ENCODE results near the gene MGAT4D. TPM values are rescaled to one million over a fixed set of nuclear protein-coding genes. Genes with fewer than 3 reads are reported as not detected.

Gene MGAT4D
- polyA plus RNA-seq, 1 donor (not counting 4 experiments of a cell fraction or from before 2014, with no cell fraction given) = not detected

- H2AFZ ChIP-seq (ENCODE audit: control insufficient read depth, low read length) = no peak overlapping the region
- H3K9me3 ChIP-seq (ENCODE audit: control insufficient read depth, low read depth, low read length) = no peaks in the 10 kb centered on the region
- dilution Hi-C loops (cut with MboI; ENCODE audit: extremely low pct_ligation_motif_present, low sequenced_read_pairs) = no loop called here
- peaks cover 6% of the 10 kb centered on the region for H3K4me1 ChIP-seq (ENCODE audit: control insufficient read depth, extremely low read depth, insufficient read depth, low read length)
- TF ChIP-seq EZH2 (IDR thresholded peaks at IDR 0.05; ENCODE audit: low read length) (no peak), CTCF (optimal IDR thresholded peaks at IDR 0.05 in 1 of 3, IDR thresholded peaks at IDR 0.05 in 1 of 3, conservative IDR thresholded peaks at IDR 0.05 in 1 of 3; ENCODE audit: extremely low read depth in 1 of 3, insufficient read depth in 2 of 3, low read length in 3 of 3) (no peak)
- DNase-seq (ENCODE audit: low read depth, low spot score) = no peak
- H3K27ac ChIP-seq (ENCODE audit: control insufficient read depth, insufficient read depth, low read length) = no peak overlapping the region
- no peak for FAIRE-seq
- H3K36me3 ChIP-seq (ENCODE audit: control insufficient read depth in 2 of 2, extremely low read depth in 1 of 2, insufficient read depth in 2 of 2, low read length in 2 of 2) = peaks cover 0 to 6% of the 10 kb centered on the region in 2 experiments
- no peaks in the 10 kb centered on the region for H4K20me1 ChIP-seq (ENCODE audit: control insufficient read depth, extremely low read depth, insufficient read depth, low read length)
- no peaks in the 10 kb centered on the region for H3K27me3 ChIP-seq (ENCODE audit: control insufficient read depth, extremely low read depth, insufficient read depth, low read length)
- H3K9me1 ChIP-seq (ENCODE audit: control insufficient read depth, extremely low read depth, insufficient read depth, low read length) = no peaks in the 10 kb centered on the region
- H3K79me2 ChIP-seq (ENCODE audit: control insufficient read depth, insufficient read depth, low read length) = peaks cover 5% of the 10 kb centered on the region
- no peak overlapping the region for H3K9ac ChIP-seq (ENCODE audit: control insufficient read depth, extremely low read depth, insufficient read depth, low read length)
- H3K4me2 ChIP-seq (ENCODE audit: control insufficient read depth, extremely low read depth, insufficient read depth, low read depth, low read length) = no peak overlapping the region
- H3K4me3 ChIP-seq (ENCODE audit: control insufficient read depth in 2 of 3, extremely low read depth in 1 of 3, insufficient read depth in 2 of 3, low read depth in 1 of 3, low read length in 3 of 3) = no peak overlapping the region
Measured at GRCh38 chr4:140529434-140529833, 31.3 kb upstream of the MGAT4D start.

GRCh38 chr4:140523857-140524742, 26.0 kb upstream of the MGAT4D start, which contains the start of gene ELMOD2:
ELMOD2 (plus strand) TSS chr4:140524168; CDS start chr4:140525429, 1,261 bp downstream.
- Histone ChIP-seq H3K36me3 (ENCODE audit: control insufficient read depth in 2 of 2, extremely low read depth in 1 of 2, insufficient read depth in 2 of 2, low read length in 2 of 2) (peaks cover 0 to 6% of the 10 kb centered on the region in 2 experiments), H3K9me1 (ENCODE audit: control insufficient read depth, extremely low read depth, insufficient read depth, low read length) (no peaks in the 10 kb centered on the region), H3K4me2 (ENCODE audit: control insufficient read depth, extremely low read depth, insufficient read depth, low read depth, low read length) (peak within 1 kb of the TSS; percentile 99), H3K79me2 (ENCODE audit: control insufficient read depth, insufficient read depth, low read length) (peaks cover 7% of the 10 kb centered on the region), H3K27ac (ENCODE audit: control insufficient read depth, insufficient read depth, low read length) (peak within 1 kb of the TSS; percentile 79), H3K27me3 (ENCODE audit: control insufficient read depth, extremely low read depth, insufficient read depth, low read length) (no peaks in the 10 kb centered on the region), H3K9me3 (ENCODE audit: control insufficient read depth, low read depth, low read length) (no peaks in the 10 kb centered on the region), H2AFZ (ENCODE audit: control insufficient read depth, low read length) (peak within 1 kb of the TSS; percentile 98), H3K4me1 (ENCODE audit: control insufficient read depth, extremely low read depth, insufficient read depth, low read length) (peaks cover 10% of the 10 kb centered on the region), H3K4me3 (ENCODE audit: control insufficient read depth in 2 of 3, extremely low read depth in 1 of 3, insufficient read depth in 2 of 3, low read depth in 1 of 3, low read length in 3 of 3) (peak within 1 kb of the TSS; percentile 83 to 95 (median 94)), H4K20me1 (ENCODE audit: control insufficient read depth, extremely low read depth, insufficient read depth, low read length) (no peaks in the 10 kb centered on the region), H3K9ac (ENCODE audit: control insufficient read depth, extremely low read depth, insufficient read depth, low read length) (peak within 1 kb of the TSS; percentile 89)
- peak; percentile 88 to 95 (median 90) for TF ChIP-seq CTCF (optimal IDR thresholded peaks at IDR 0.05 in 1 of 3, IDR thresholded peaks at IDR 0.05 in 1 of 3, conservative IDR thresholded peaks at IDR 0.05 in 1 of 3; ENCODE audit: extremely low read depth in 1 of 3, insufficient read depth in 2 of 3, low read length in 3 of 3)
- no peak for TF ChIP-seq EZH2 (IDR thresholded peaks at IDR 0.05; ENCODE audit: low read length)
- dilution Hi-C loops (cut with MboI; ENCODE audit: extremely low pct_ligation_motif_present, low sequenced_read_pairs) = no loop called here
- DNase-seq (ENCODE audit: low read depth, low spot score) = peak; percentile 61
- FAIRE-seq = peak; percentile 87

All from keratinocyte (primary cell).